NCI-H1436 (cell line): ENCODE results near the gene NDUFA8.
A peak's percentile ranks its signal among the peaks of the same experiment; 100 is the strongest.

Experiments
- DNase-seq: peaks from one replicate; lab custom pipeline; 2025; lab: John Stamatoyannopoulos, UW

The NDUFA8 gene

DNA sequence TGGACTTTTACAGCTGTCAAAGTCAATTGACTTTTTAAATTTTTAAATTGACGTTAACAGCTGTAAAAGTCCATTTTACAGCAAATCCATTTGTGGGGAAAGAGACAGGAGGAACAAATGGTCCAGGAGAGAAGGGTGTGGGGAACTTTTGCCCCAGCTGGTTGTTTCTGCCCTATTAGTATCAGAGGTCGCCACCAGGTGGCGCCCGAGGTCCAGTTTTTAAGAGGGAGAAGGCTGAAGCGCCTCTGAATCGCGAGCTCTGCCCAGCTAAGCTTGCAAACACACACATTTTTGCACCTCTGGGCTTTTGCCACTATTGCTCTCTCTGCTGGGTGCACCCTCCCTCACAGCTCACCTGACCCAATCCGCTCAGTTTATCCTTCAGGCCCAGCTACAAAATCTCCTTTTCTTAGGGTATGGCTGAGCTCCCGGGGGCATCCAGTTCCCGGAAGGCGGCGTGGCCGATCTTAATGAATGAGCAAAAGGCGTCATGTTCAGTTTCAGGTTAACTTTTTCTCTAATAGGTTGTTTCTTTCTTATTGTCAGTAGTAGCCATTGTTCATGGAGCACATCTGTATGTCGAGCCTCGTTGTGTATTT lies 60.2 kb downstream of the NDUFA8 start:
- DNase-seq: peak; percentile 80

GRCh38 chr9:122097679-122098315 lies 61.8 kb downstream of the NDUFA8 start:
- DNase-seq: no peak

DNA sequence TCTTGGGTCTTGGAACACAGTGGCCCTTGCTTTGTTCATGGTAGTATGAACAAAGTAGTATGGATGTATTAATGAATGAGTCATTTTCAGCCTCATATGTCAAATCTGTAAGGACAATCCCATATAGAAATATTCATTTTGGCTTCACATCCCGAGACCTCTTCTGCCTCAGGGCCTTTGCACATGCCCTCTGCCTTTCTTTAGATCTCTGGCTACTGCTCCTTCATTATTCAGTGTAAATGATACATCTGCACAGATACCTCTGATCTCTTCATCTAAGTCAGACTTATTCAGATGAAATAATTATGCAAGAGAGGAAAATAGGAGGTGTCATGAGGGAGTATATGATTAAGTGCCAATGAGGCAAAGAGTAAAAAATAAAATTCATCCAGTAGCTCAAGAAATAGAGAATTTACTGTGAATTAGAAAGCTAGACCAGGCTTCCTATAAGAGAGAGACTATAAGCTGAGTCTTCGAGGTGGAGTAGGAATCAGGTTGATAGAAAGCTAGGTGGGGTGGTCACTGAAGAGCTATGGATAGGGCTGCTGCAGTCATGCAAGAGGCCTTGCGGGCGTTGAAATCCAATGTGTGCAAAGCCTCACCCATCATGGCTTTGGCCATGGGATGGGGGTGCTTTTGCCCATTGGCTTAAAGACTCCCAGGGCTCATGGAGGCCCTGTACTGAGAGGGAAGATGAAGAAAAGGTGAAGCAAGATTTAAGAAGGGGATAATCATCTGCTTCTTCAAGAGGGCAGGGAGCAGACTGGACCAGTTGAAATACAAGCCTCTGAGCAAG lies 62.8 kb downstream of the NDUFA8 start:
- DNase-seq: no peak

DNA sequence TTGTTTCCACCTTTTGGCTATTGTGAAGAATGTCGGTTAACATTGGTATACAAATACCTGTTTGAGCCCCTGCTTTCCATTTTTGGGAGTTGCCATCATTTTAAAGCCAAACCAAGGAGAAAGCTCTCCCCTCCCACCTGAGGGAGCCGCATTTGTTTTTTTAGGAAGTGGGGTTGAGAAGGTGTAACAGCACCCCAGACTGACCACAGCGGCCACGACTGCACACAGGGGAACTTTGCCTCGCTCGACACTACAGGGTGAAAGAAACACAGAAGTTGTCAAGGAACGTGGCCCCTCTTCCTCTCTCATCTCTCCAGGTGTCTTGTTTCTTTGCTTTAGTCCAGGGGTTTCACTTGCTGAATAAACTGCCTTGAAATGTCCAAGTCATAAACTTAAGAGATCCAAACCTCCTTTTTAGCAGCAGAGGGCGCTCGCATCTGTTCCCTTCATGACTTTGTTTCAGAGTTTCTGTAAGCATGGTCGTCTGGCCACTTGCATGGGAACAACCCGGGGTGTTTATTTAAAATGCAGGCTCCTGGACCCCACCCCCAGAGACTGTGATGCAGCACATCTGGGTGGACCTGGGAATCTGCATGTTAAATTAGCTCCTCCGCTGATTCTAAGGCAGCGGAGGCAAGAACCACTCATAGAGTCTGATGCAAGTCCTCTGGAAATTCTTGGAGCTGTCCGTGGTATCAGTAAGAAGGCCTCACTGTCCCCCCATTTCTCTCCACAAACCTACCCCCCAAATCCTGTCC lies 64.4 kb downstream of the NDUFA8 start:
- DNase-seq: peak; percentile 37
